ENCODE results near the gene NXT1. TPM values are rescaled to one million over a fixed set of nuclear protein-coding genes. Genes with fewer than 3 reads are reported as not detected.

NXT1 gene
- total and polyA plus RNA-seq, 2 donors from 2014 or later = 17.6 to 21.4 TPM

DNA sequence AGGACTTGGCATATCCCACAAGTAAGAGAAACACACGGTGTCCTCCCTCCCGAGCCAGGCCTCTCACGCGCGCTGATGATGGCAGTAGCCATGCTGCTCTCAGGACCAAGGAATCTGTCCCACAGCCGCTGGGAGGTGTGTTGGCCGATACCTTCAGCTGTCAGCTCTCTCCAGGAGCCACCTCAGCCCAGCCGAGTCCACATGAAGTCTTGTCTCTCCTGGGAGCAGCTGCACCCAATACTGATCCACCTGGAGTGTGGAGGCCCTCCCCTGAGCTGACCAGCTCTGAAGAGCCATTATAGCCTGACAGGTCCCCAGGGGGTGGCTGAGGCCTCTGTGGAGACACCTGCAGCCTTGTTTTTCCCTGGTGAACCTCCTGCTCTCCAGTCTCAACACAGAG lies 23.8 kb upstream of the NXT1 start:
- Histone ChIP-seq H3K9me3 (ENCODE audit: control insufficient read depth in 2 of 3, insufficient read depth in 1 of 3, low read length in 3 of 3) (no peaks in the 10 kb centered on the region), H3K4me1 (ENCODE audit: control insufficient read depth in 2 of 3, insufficient read depth in 2 of 3, low read depth in 1 of 3, low read length in 3 of 3) (no peaks in the 10 kb centered on the region), H3K27me3 (ENCODE audit: control insufficient read depth, insufficient read depth, low read length) (no peaks in the 10 kb centered on the region), H3K4me3 (ENCODE audit: low read length in 3 of 3) (no peak overlapping the region), H3K36me3 (ENCODE audit: control insufficient read depth in 2 of 3, insufficient read depth in 3 of 3, low read length in 3 of 3) (no peaks in the 10 kb centered on the region), H3K9ac (ENCODE audit: low read length in 3 of 3) (no peak overlapping the region), H3K27ac (ENCODE audit: low read depth in 2 of 2, low read length in 2 of 2) (no peak overlapping the region)
- FAIRE-seq (no peak), DNase-seq (no peak)
- TF ChIP-seq, protein P1, sequence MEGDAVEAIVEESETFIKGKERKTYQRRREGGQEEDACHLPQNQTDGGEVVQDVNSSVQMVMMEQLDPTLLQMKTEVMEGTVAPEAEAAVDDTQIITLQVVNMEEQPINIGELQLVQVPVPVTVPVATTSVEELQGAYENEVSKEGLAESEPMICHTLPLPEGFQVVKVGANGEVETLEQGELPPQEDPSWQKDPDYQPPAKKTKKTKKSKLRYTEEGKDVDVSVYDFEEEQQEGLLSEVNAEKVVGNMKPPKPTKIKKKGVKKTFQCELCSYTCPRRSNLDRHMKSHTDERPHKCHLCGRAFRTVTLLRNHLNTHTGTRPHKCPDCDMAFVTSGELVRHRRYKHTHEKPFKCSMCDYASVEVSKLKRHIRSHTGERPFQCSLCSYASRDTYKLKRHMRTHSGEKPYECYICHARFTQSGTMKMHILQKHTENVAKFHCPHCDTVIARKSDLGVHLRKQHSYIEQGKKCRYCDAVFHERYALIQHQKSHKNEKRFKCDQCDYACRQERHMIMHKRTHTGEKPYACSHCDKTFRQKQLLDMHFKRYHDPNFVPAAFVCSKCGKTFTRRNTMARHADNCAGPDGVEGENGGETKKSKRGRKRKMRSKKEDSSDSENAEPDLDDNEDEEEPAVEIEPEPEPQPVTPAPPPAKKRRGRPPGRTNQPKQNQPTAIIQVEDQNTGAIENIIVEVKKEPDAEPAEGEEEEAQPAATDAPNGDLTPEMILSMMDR (IDR thresholded peaks at IDR 0.05; ENCODE audit: borderline replicate concordance, extremely low read depth, insufficient read depth) = no peak
- intact Hi-C loops (cut with DNase I) = no loop called here

DNA sequence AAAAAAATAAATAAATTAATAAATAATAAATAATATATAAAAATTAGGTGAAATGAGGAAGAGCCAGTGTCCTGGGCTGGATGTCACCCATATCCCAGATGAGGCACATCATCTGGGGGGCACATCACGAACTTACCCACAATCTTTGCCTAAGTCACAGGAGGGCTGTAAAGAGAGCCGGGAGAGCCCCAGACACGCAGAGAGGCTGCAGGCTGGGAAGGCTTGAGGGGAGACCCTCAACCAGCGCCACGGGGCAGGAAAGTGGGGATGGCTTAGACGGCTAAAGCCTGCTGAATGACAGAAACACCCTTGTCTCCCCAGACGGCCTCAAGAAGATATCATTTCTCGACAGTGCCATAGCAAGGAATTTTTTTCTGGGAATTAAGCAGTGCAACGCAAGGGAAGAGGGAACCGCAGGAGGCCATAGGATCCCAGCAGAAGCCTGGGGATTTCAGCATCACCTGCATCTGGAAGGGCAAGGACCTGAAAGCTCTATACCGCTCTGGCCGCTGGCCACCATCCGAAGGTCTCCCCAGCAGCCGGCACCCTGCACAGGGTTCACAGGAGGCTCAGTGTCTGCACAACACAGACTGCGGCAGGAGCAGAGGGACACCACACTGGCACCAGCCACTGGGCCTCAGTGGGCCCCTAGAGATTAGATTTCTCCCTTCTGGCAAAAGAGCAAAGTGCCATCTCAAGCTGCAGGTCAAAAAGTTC lies 22.8 kb upstream of the NXT1 start:
- DNase-seq (no peak), FAIRE-seq (no peak)
- H3K36me3 ChIP-seq (ENCODE audit: control insufficient read depth in 2 of 3, insufficient read depth in 3 of 3, low read length in 3 of 3) = no peaks in the 10 kb centered on the region
- intact Hi-C loops (cut with DNase I) = no loop called here
- TF ChIP-seq, protein P1 (IDR thresholded peaks at IDR 0.05; ENCODE audit: borderline replicate concordance, extremely low read depth, insufficient read depth) = no peak
- no peaks in the 10 kb centered on the region for H3K27me3 ChIP-seq (ENCODE audit: control insufficient read depth, insufficient read depth, low read length)
- H3K9me3 ChIP-seq (ENCODE audit: control insufficient read depth in 2 of 3, insufficient read depth in 1 of 3, low read length in 3 of 3) = no peaks in the 10 kb centered on the region
- H3K4me3 ChIP-seq (ENCODE audit: low read length in 3 of 3) = no peak overlapping the region
- H3K9ac ChIP-seq (ENCODE audit: low read length in 3 of 3) = no peak overlapping the region
- H3K4me1 ChIP-seq (ENCODE audit: control insufficient read depth in 2 of 3, insufficient read depth in 2 of 3, low read depth in 1 of 3, low read length in 3 of 3) = no peaks in the 10 kb centered on the region
- no peak overlapping the region for H3K27ac ChIP-seq (ENCODE audit: low read depth in 2 of 2, low read length in 2 of 2)

DNA sequence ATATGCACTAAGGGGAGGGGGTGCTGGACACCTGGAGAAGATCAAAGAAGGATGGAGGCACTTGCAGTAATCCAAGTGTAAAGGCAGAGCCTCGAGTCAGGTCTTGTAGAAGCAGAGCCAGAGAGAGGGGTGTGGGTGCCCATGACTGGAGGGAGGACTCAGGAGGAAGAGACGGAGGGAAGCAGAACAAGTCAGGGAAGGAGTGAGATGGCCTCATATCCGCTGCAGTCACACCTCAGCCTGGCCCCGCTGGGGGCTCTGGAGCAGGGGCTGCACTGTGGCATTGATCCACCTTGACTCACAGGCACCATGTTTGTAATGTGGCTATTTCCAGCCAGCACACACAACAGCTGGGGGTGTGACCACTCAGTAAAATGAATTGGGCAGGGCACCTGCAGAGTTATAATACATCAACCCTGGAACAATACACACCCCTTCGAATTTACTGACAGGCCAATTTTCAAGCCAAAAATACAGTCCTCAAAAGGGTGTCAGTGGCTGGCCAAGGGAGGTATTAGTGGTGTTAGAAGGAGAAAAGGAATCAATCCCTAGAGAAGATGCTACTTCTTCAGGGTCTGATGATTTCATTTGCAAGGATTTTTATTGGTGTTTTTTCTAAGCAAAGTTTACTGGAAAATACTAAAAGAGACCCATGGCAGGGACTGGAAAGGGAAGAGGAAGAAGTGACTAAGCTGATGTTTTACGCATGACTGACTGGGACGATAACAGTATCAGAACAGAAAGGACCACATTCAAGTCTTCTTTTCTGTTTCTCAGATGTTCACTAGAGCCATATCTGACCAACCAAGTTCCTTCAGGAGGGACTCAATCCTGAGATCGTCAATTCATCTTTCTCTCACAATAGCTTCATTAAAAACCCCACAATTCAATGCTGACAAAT lies 18.9 kb upstream of the NXT1 start:
- Histone ChIP-seq H3K9me3 (ENCODE audit: control insufficient read depth in 2 of 3, insufficient read depth in 1 of 3, low read length in 3 of 3) (no peaks in the 10 kb centered on the region), H3K4me3 (ENCODE audit: low read length in 3 of 3) (no peak overlapping the region), H3K27me3 (ENCODE audit: control insufficient read depth, insufficient read depth, low read length) (no peaks in the 10 kb centered on the region), H3K9ac (ENCODE audit: low read length in 3 of 3) (no peak overlapping the region), H3K27ac (ENCODE audit: low read depth in 2 of 2, low read length in 2 of 2) (no peak overlapping the region), H3K36me3 (ENCODE audit: control insufficient read depth in 2 of 3, insufficient read depth in 3 of 3, low read length in 3 of 3) (no peaks in the 10 kb centered on the region), H3K4me1 (ENCODE audit: control insufficient read depth in 2 of 3, insufficient read depth in 2 of 3, low read depth in 1 of 3, low read length in 3 of 3) (no peaks in the 10 kb centered on the region)
- DNase-seq = no peak
- TF ChIP-seq, protein P1 (IDR thresholded peaks at IDR 0.05; ENCODE audit: borderline replicate concordance, extremely low read depth, insufficient read depth) = no peak
- no peak for FAIRE-seq
- intact Hi-C loops (cut with DNase I) = no loop called here
